DMS 273 treated with DMSO at 0.1 percent for 48 hours (cell line): ENCODE measurements around the gene POLD3.

Experiments used
- DNase-seq: peaks from one replicate; lab custom pipeline; 2025; lab: John Stamatoyannopoulos, UW

The POLD3 gene

GRCh38 chr11:74691755-74692154 lies 99.4 kb downstream of the POLD3 start:
- no peak for DNase-seq
